AG04449 (cell line): ENCODE results near the gene SERP2.

Experiments used
- CTCF ChIA-PET: fragments of 350-600 bp; formaldehyde crosslinking; extraction: SDS; loops from one replicate; lab custom pipeline; 2021; ENCODE audit warnings: antibody characterized with exemption; lab: Yijun Ruan, JAX
- POLR2A ChIA-PET: fragments of 400-600, 350-600 bp; formaldehyde crosslinking; extraction: SDS; loops from one replicate; lab custom pipeline; 2020; ENCODE audit warnings: antibody characterized with exemption, inconsistent platforms; lab: Yijun Ruan, JAX
- DNase-seq: peaks from one replicate; pipeline ENCODE4 v3.0.0-alpha.2; 2010; ENCODE audit warnings: low read depth, low spot score
- H3K4me3 ChIP-seq: 2 replicates; pipeline ENCODE4 v1.5.1; 2011; ENCODE audit warnings: low read depth, mild to moderate bottlenecking, control low read depth, low read length
- CTCF ChIP-seq: IDR thresholded peaks from one replicate; pipeline ENCODE4 v1.5.1; 2011; ENCODE audit warnings: mild to moderate bottlenecking, moderate library complexity, low read length, control low read depth, inconsistent platforms; ENCODE audit not compliant: insufficient read depth; ENCODE audit errors: missing control alignments

The SERP2 gene

DNA sequence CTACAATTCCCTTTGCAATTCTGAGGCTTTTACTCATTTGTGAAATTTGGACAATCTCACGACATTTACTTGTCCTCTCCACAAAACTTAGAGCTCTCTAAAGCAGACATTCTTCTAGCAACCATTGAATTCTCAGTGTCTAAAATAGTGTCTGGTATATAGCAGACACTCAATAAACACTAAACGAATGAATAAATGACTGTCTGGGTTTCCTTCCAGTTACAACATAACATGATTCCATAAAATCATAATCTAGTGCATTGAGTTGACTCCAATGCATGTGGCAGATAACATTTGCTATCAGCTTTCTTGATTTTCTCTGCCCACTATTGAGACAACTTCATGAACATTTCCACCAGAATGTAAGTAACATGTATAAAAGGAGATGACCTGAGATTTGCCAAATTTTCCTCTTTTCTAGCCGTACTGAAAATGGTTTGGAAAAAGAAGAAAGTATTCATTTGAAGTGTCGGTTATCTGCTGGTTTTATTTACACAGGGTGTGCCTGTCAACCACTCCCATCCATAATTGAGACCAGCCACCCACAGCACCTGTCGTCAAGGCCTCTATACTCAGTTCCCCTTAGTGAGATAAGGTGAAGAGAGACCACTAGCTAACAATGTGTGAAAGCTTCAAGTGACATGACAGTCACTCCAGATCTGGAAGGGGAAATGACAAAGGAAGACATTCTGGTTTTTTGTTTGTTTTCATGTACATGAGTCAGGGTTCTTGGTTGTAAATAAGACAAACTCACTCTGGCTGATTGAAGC lies 4.8 kb upstream of the SERP2 start:
- TF ChIP-seq CTCF = no peak
- ChIA-PET POLR2A (interaction anchor here (1.3 kb wide), 1 partner anchor 68 kb away, joined by 3 read pairs; no protein-coding TSS in a partner anchor), CTCF (no interaction called here)
- no peak for DNase-seq
- H3K4me3 ChIP-seq = no peak overlapping the region

- no peak overlapping the region for H3K4me3 ChIP-seq
- no peak for DNase-seq
- CTCF ChIA-PET = no interaction called here
- TF ChIP-seq CTCF = no peak
- POLR2A ChIA-PET = no interaction called here
Measured at GRCh38 chr13:44371421-44371820, 2.2 kb upstream of the SERP2 start.

GRCh38 chr13:44373247-44373600 lies 400 bp upstream of the SERP2 start:
- no peak for TF ChIP-seq CTCF
- no peak for DNase-seq
- H3K4me3 ChIP-seq = peak overlapping the region; percentile 53
- ChIA-PET CTCF (no interaction called here), POLR2A (no interaction called here)

DNA sequence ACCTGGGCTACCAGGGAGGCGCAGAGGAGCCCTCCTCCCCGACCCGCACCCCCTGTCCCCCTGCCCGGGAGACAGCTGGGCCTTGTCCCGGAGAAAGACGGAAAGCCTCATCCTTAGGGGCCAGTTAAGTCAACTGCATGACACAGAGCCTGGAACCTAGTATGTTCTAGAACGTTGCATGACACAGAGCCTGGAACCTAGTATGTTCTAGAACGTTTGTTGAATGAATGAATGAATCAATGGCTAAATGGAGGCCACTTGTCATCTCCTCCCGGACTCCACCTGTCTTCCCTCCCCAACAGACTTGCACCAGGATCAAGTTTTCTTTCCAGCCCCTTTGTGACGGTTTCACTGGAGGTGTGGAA lies 706 bp downstream of the SERP2 start:
- no peak for DNase-seq
- peak overlapping the region; percentile 53 for H3K4me3 ChIP-seq
- ChIA-PET CTCF (interaction anchor here (1.8 kb wide), 1 partner anchor 15 kb away, joined by 4 read pairs; no protein-coding TSS in a partner anchor), POLR2A (no interaction called here)
- TF ChIP-seq CTCF = no peak

- no peak for TF ChIP-seq CTCF
- POLR2A ChIA-PET = no interaction called here
- no peak overlapping the region for H3K4me3 ChIP-seq
- no peak for DNase-seq
- CTCF ChIA-PET = interaction anchor here (1.0 kb wide), 1 partner anchor 13 kb away, joined by 4 read pairs; no protein-coding TSS in a partner anchor
Measured at GRCh38 chr13:44378277-44378676, 4.7 kb downstream of the SERP2 start.

- ChIA-PET CTCF (interaction anchor here (1.2 kb wide), 1 partner anchor 13 kb away, joined by 3 read pairs; no protein-coding TSS in a partner anchor), POLR2A (no interaction called here)
- TF ChIP-seq CTCF = no peak
- H3K4me3 ChIP-seq = no peak overlapping the region
- DNase-seq = no peak
Measured at GRCh38 chr13:44379885-44380284, 6.3 kb downstream of the SERP2 start.
